Measurements from ENCODE around the gene ROPN1L.
"Not testable (repeated sequence)": the region's sequence is repeated elsewhere in the genome, so short reads cannot be mapped to it uniquely, and the experiment has no call there.

Gene ROPN1L

DNA sequence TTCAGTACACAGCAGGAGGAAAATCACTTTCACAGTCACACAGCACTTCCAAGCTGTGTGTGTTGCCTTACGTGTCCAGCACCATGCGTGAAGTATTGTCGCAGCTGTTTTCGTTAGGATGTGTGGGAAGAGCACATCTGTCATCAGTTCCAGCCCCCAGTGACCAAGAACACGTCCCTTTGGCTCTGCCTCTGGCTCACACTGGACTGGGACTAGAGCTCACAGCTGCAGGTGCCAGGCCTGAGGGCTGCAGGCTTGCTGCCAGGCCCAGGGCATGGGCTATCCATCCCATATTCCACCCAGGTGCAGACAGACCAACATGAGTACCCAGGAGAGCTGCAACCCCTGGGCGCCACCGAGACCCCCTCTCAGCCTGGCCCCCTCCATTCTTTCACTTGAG, 61.6 kb downstream of the ROPN1L start:
- DNase-seq = no peak

DNA sequence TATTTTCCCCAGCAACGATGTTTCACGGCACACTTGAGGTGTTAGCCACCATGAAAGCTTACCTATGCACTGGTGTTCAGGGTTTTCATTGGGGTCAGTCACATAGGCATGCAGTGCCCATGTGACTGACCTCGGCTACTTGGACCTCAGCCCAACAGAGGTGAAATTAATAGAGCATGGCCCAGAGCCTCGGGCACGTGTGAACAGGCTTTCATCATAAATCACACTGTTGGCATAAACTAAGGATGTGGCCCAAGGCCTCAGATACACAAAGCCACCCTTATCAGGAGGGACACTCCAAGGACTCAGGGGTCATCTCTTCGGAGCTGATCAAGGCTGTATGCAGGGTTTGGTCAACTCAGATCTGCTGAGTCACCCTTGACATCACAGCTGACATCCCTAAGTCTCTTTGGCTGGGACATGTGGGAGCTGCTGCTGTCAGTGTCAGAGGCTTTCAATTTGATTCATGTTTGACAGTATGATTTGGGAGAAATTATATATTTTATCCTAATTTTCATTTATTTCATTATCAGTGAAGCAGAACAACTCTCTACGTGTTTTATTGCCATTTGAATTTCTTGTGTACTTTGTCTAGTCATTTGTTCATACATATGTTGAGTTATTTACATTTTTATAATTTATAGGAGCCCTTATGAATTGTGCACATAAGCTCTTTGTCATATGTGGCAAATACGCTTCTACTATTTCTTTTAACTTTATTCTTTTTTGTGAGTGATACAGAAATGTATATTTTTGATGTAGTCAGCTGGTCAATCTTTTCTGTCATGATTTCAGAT, 62.5 kb downstream of the ROPN1L start:
- no peak for DNase-seq

DNA sequence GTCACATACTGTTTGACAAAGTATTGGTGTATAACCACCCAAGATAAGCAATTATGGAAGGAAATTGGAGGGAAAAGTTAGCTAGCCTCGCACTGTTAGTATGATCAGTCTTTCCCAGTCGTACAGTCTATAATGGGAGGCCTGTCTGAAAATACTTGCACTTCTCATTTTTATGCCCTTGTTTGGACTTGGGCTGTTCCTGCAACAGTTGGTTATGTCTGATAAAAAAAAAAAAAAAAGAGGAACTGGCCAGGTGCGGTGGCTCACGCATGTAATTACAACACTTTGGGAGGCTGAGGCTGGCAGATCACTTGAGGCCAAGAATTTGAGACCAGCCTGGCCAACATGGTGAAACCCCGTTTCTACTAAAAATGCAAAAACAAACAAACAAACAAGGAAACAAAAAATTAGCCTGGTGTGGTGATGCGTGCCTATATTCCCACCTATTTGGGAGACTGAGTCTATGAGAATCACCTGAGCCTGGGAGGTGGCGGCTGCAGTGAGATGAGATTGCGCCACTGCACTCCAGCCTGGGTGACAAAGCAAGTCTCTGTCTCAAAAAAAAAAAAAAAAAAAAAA, 63.9 kb downstream of the ROPN1L start:
- no peak for DNase-seq

DNA sequence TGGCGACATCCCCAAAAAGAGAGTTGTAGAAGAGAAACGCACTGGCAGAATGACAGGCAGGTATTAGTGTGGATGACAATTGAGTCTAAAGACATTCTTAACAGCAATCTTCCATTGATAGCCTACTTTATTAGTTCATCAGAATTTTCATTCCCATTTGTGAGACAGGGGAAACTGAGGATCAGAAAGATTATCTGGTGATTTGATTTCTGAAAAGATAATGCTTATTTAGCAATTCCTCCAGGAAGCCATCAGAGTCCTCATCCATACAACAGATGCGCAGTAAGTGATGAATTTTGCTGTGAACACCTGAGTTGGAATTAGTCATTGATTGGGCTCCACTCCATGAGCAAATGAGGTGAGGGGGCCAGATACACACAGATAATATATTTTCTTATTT, 64.9 kb downstream of the ROPN1L start:
- DNase-seq = no peak

DNA sequence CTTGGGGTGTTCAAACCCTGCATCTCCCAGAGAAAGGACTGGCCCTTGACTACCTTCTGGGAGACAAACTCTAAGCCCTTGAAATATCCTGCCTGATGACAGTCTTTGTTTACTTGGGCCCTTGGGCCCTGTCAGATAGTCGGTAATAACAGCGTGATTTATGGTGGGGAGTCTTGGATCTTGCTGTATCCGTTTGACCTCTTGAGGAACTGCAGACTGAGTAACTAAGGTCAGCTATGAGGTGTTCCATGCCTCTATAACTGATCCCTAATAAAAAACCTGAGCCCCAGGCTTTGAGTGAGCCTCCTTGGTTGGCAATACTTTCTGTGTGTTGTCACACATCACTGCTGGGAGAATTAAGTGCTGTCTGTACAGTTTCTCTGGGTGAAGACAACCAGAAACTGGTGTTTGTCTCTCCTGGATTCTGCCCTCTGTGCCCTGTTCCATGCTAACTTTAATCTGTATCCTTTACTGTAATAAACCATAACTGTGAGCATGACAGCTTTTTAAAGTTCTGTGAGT, 66.0 kb downstream of the ROPN1L start:
- no peak for DNase-seq

DNA sequence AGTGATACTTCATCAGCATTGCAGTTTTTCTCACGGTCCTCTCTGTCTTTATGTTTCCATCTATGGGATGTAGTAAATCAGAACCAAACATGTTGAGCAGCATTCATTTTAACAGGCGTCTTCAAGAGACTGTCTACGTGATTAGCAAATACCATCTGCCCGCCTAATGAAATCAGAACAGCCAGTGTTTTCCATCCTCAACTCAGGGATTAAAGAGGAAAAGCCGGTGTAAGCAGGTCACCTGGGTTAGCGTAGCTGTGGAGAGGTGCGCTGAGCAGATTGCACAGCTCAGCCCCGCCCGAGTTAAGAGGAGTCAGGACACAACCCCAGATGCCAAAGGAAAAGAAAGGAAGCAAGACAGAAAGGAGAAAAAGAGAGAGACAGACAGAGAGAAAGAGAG, 67.9 kb downstream of the ROPN1L start:
- no peak for DNase-seq

DNA sequence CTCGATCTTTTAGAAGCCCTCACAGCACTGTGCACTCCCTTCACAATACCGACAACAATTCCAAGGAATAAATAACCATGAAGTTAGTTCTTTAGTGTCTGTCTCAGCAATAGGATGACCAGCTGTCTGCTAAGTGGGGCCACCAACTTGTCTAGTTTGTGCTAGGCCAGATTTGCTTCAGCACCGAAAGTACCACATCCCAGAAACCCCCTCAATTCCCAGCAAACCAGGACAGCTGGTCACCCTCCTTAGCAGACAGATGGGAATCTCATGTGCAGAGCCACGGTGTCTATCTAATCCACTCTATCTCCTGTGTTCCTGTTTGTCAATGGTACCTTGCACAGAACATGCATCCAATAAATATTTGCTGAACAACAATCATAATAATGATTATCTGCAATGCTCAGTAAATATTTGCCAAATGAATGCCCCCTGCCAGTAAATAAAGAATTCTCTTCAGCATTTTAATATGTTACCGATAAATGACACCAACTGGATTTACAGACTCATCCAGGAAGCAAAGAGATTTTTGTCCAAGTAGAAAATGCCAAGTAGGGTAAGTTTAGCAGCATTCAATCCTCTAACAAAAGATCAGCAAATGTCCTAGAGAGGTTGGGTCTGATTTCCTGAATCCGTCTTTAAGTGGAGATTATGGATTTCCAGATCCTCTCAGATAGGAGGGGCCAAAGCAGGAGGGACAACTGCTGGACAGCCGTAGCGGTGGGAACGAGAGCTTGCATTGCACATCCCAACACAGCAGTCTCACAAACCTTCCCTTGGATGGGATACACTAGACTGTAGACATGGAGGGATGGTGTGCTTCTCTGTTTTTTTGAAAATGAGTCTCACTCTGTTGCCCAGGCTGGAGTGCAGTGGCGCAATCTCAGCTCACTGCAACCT, 70.3 kb downstream of the ROPN1L start:
- no peak for DNase-seq

DNA sequence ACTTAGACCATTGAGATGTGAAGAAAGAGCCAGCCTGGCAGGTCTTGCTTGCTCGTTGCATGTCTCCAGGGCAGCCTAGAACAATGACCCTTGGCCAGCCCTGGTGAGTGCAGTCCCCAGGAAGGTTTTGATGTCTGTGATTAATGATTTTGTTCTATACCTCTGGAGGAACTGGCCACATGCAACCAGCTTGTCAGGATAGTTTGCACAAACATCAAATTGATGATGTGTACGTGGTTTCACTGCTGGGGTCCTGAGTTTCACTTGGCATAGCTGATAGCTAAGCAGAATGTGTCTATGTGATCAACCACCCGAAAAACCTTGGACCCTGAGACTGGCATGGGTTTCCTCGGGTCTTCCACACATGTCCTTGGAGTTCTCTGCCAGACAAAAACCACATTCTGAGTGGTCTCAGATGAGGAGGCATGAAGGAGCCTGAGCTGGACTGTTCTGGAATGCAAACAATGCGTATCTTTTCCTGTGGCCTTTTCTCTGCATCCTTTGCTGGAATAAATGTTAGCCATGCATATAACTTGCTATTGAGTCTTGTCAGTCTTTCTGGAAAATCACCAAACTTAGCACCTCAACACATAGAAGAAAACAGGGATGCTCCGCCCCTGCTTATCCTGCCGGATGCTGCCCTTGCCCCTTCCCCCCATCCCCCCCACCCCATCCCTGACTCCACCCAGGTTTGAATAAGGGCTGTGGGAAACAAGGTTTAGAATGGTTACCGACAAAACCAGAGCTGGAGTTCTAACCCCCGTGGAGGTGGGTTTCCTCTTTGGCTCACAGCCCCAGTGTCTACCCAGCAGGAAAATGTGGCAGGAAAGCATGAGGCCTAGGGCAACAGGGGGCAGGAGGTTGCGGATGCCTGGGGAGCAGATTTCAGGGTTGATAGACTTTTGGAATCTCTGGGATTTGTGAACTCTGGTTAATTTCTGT, 72.1 kb downstream of the ROPN1L start:
- DNase-seq = no peak

DNA sequence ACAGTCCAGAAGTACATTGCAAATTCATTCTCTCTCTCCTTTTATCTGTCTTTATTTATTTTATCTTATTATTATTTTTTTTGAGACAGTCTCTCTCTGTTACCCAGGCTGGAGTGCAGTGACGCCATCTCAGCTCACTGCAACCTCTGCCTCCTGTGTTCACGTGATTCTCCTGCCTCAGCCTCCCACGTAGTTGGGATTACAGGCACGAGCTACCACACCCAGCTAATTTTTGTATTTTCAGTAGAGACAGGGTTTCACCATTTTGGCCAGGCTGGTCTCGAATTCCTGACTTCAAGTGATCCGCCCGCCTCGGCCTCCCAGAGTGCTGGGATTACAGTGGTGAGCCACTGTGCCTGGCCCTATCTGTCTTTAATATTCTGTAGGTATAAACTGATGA, 72.9 kb downstream of the ROPN1L start:
- DNase-seq = not testable (repeated sequence)

Measured in activated gamma-delta T cell (primary cell).